ENCODE measurements around the gene OBSCN.

DNA sequence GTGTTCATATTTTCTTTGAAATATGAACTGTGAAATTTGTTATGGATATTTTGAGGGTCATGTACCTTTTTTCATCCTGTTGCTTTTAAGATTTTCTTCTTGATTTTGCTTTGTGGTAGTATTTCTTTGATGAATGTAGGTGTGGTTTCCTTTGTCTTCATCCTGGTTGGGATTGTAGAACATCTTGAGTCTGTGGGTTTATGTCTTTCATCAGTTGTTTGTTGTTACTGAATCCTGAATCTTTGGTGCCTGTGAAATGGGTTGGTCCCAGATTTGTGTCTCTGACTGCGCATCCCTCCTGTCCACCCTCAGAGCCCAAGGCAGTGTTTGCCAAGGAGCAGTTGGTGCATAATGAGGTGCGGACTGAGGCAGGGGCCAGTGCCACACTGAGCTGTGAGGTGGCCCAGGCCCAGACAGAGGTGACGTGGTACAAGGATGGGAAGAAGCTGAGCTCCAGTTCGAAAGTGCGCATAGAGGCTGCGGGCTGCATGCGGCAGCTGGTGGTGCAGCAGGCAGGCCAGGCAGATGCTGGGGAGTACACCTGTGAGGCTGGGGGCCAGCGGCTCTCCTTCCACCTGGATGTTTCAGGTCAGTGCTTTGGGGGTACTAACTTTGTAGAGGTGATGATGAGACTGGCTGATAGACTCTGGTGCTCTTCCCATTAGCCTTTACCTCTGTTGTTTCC, 38.5 kb downstream of the OBSCN start:
- TF ChIP-seq CTCF (IDR thresholded peaks at IDR 0.05; ENCODE audit: low read length), result no peak
- no peak for TF ChIP-seq EZH2 (IDR thresholded peaks at IDR 0.05; ENCODE audit: borderline replicate concordance, low read length)
